Mucosa of descending colon (tissue), 3 donors: ENCODE results near the gene SLX1A. TPM values are rescaled to one million over a fixed set of nuclear protein-coding genes. Genes with fewer than 3 reads are reported as not detected.
"Not testable (repeated sequence)": the region's sequence is repeated elsewhere in the genome, so short reads cannot be mapped to it uniquely, and the experiment has no call there.

ENCODE experiments used
- ATAC-seq: fragments of 200-7000 bp; cut with Tn5 transposase; one replicate; pipeline ENCODE4 v1.9.1; 2020; ENCODE audit warnings: mild to moderate bottlenecking, moderate library complexity
- DNase-seq, 3 donors: peaks; one replicate each; pipeline ENCODE4 v3.0.0-alpha.2; 2020
- H3K36me3 ChIP-seq: fragments of 200-600 bp; one replicate; pipeline ENCODE4 v1.8.0; 2021; ENCODE audit warnings: low read depth, mild to moderate bottlenecking
- H3K4me1 ChIP-seq: fragments of 200-600 bp; one replicate; pipeline ENCODE4 v1.8.0; 2021; ENCODE audit warnings: low read depth, mild to moderate bottlenecking
- H3K4me3 ChIP-seq: fragments of 200-600 bp; one replicate; pipeline ENCODE4 v1.8.0; 2021; ENCODE audit warnings: mild to moderate bottlenecking
- H3K9me3 ChIP-seq: fragments of 200-600 bp; one replicate; pipeline ENCODE4 v1.8.0; 2021; ENCODE audit warnings: mild to moderate bottlenecking
- CTCF ChIP-seq: fragments of 200-600 bp; IDR thresholded peaks from one replicate; pipeline ENCODE4 v1.8.0; 2022; ENCODE audit warnings: antibody characterized with exemption, mild to moderate bottlenecking
- intact Hi-C, 2 donors: fragments of 100-400 bp; cut with DNase I in 1 of 2; cut with micrococcal nuclease in 1 of 2; formaldehyde crosslinking; loops; one replicate each; pipeline versions ENCODE4 v1.11.0 to v1.11.1; 2022; cut with DNase I, micrococcal nuclease
- total RNA-seq, 3 donors: library from RNA; stranded (reverse); fragmentation: NEBNext Ultra II Directional in 2 of 3; extraction: Animal tissue kit (Norgen Biotek cat#: 25700) in 2 of 3; gene quantifications; one replicate each; pipeline versions ENCODE4 v1.2.1 to v1.2.4, GENCODE V29; 2021 to 2023
- donor health status: DM: no; HTN: no; CAD: no; lungs with moderate emphysema.
- donor health status: DM: no; HTN: no; CAD: no.
- donor health status: DM: no; HTN: yes; CAD: no.

Gene SLX1A
- total RNA-seq, 3 donors from 2014 or later = 52.8 to 100 (median 68.0) TPM

- TF ChIP-seq CTCF = no peak
- H3K9me3 ChIP-seq = no peaks in the 10 kb centered on the region
- DNase-seq (peak in 1 of 3 donors; percentile 8), ATAC-seq (no peak)
- intact Hi-C loops = no loop called here
- no peak overlapping the region for H3K4me3 ChIP-seq
- no peaks in the 10 kb centered on the region for H3K4me1 ChIP-seq
- H3K36me3 ChIP-seq = no peaks in the 10 kb centered on the region
Measured at GRCh38 chr16:30163538-30163937, 30.1 kb upstream of the SLX1A start.

GRCh38 chr16:30166202-30166902 lies 27.3 kb upstream of the SLX1A start:
- DNase-seq (peak in 1 of 3 donors; percentile 34), ATAC-seq (peak; percentile 76)
- Histone ChIP-seq H3K4me1 (no peaks in the 10 kb centered on the region), H3K9me3 (no peaks in the 10 kb centered on the region), H3K36me3 (no peaks in the 10 kb centered on the region), H3K4me3 (no peak overlapping the region)
- no peak for TF ChIP-seq CTCF
- intact Hi-C loops = no loop called here

- intact Hi-C loops, H3K36me3 ChIP-seq, ATAC-seq, H3K4me3 ChIP-seq, H3K4me1 ChIP-seq, H3K9me3 ChIP-seq: not testable (repeated sequence)
- peak in 1 of 3 donors; percentile 53 for DNase-seq
Measured at GRCh38 chr16:30168746-30169145, 24.9 kb upstream of the SLX1A start.

- peak in 1 of 3 donors; percentile 25 for DNase-seq
- H3K9me3 ChIP-seq, intact Hi-C loops, H3K4me3 ChIP-seq, H3K4me1 ChIP-seq, ATAC-seq, H3K36me3 ChIP-seq: not testable (repeated sequence)
Measured at GRCh38 chr16:30169416-30169815, 24.3 kb upstream of the SLX1A start.

- intact Hi-C loops, H3K36me3 ChIP-seq, H3K4me1 ChIP-seq, H3K9me3 ChIP-seq, ATAC-seq, H3K4me3 ChIP-seq: not testable (repeated sequence)
- DNase-seq = peak in 1 of 3 donors; percentile 18
Measured at GRCh38 chr16:30170145-30170544, 23.5 kb upstream of the SLX1A start.

- no peaks in the 10 kb centered on the region for H3K36me3 ChIP-seq
- no peaks in the 10 kb centered on the region for H3K9me3 ChIP-seq
- intact Hi-C loops = no loop called here
- DNase-seq (no peak), ATAC-seq (no peak)
- no peaks in the 10 kb centered on the region for H3K4me1 ChIP-seq
- no peak overlapping the region for H3K4me3 ChIP-seq
- TF ChIP-seq CTCF = no peak
Measured at GRCh38 chr16:30173054-30173453, 20.6 kb upstream of the SLX1A start.

GRCh38 chr16:30176876-30177275 lies 16.8 kb upstream of the SLX1A start:
- H3K4me1 ChIP-seq, H3K4me3 ChIP-seq, ATAC-seq, H3K36me3 ChIP-seq, DNase-seq, intact Hi-C loops, H3K9me3 ChIP-seq: not testable (repeated sequence)

GRCh38 chr16:30179195-30179594 lies 14.5 kb upstream of the SLX1A start:
- intact Hi-C loops = no loop called here
- no peaks in the 10 kb centered on the region for H3K9me3 ChIP-seq
- H3K36me3 ChIP-seq = no peaks in the 10 kb centered on the region
- DNase-seq (no peak), ATAC-seq (no peak)
- no peak for TF ChIP-seq CTCF
- peaks cover 4% of the 10 kb centered on the region for H3K4me1 ChIP-seq
- H3K4me3 ChIP-seq = no peak overlapping the region
